Transverse colon (tissue), 4 donors: ENCODE results near the gene KRT222.

Experiments
- CTCF ChIP-seq, 5 experiments: fragments of 200-600 bp in 3 of 5; fragments of 450-650 bp in 2 of 5; sonication (generic) in 3 of 5; IDR thresholded peaks; 1 replicate in 2 of 5; 2 replicates in 3 of 5; pipeline ENCODE4 v1.5.1; 2016 to 2017; ENCODE audit warnings: antibody characterized with exemption in 5 of 5, inconsistent platforms in 3 of 5, mild to moderate bottlenecking in 2 of 5, moderate library complexity in 1 of 5
- POLR2A ChIP-seq: fragments of 450-650 bp; IDR thresholded peaks from one replicate; pipeline ENCODE4 v1.6.1; 2016; ENCODE audit warnings: antibody characterized with exemption, mild to moderate bottlenecking, moderate library complexity
- POLR2AphosphoS5 ChIP-seq, 3 donors: sonication (generic); formaldehyde crosslinking; IDR thresholded peaks; one replicate each; pipeline ENCODE4 v1.6.1; 2016; ENCODE audit warnings: antibody characterized with exemption in 3 of 3

DNA sequence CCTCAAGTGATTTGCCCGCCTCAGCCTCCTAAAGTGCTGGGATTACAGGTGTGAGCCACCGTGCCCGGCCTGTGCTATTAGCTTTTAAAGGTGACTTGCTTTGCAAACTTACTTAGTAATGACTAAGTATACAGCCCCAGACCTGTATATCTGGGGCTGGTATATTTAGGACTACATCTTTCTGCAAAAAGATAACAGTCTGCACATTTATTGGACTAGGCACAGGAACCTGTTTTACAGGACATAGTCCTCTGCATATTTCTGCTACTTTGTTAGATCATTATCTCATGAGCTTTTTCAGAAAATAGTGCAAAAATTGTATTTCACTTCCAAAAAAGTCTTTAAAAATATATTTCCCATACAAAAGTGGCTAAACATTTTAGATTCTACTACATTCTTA, 37.3 kb upstream of the KRT222 start:
- TF ChIP-seq CTCF (IDR thresholded peaks at IDR 0.05): no peak
- no peak for TF ChIP-seq POLR2A
- no peak for TF ChIP-seq POLR2AphosphoS5 (IDR thresholded peaks at IDR 0.05)
